Esophagus squamous epithelium (tissue), 5 donors: ENCODE data around the gene HIBADH. TPM values are rescaled to one million over a fixed set of nuclear protein-coding genes. Genes with fewer than 3 reads are reported as not detected.

Source experiments
- DNase-seq: peaks from one replicate; lab custom pipeline; 2025; lab: John Stamatoyannopoulos, UW
- H3K27ac ChIP-seq, 4 donors: fragments of 200-600 bp; sonication (generic); one replicate each; pipeline ENCODE4 v1.5.1; 2016 to 2019; ENCODE audit warnings: mild to moderate bottlenecking in 1 of 4
- H3K27me3 ChIP-seq, 4 donors: fragments of 200-600 bp; sonication (generic); 1 replicate in 3 of 4; 2 replicates in 1 of 4; pipeline versions ENCODE4 v1.5.1 to v1.6.0; 2017 to 2021; ENCODE audit warnings: antibody characterized with exemption in 1 of 4
- H3K36me3 ChIP-seq, 3 donors: fragments of 200-600 bp; sonication (generic); one replicate each; pipeline ENCODE4 v1.5.1; 2016 to 2019
- H3K4me1 ChIP-seq, 3 donors: fragments of 200-600 bp; sonication (generic); one replicate each; pipeline ENCODE4 v1.5.1; 2017 to 2019
- H3K4me3 ChIP-seq, 4 donors: fragments of 200-600 bp; sonication (generic); 1 replicate in 3 of 4; 2 replicates in 1 of 4; pipeline ENCODE4 v1.5.1; 2016 to 2019; ENCODE audit warnings: mild to moderate bottlenecking in 2 of 4, moderate library complexity in 1 of 4
- H3K9me3 ChIP-seq, 3 donors: fragments of 200-600 bp; sonication (generic); one replicate each; pipeline ENCODE4 v1.5.1; 2016 to 2019
- CTCF ChIP-seq, 6 experiments: fragments of 450-650 bp in 4 of 6; fragments of 200-600 bp in 2 of 6; sonication (generic) in 2 of 6; IDR thresholded peaks; one replicate each; pipeline ENCODE4 v1.5.1; 2016 to 2019; ENCODE audit warnings: antibody characterized with exemption in 6 of 6, mild to moderate bottlenecking in 4 of 6, moderate library complexity in 4 of 6
- POLR2A ChIP-seq, 4 donors: fragments of 450-650 bp; IDR thresholded peaks; one replicate each; pipeline ENCODE4 v1.6.1; 2017; ENCODE audit warnings: antibody characterized with exemption in 4 of 4, mild to moderate bottlenecking in 4 of 4, moderate library complexity in 3 of 4
- WGBS, 2 donors: methylation state at CpG; one replicate each; pipeline ENCODE4 v1.1.5; 2018; 5-methylcytosine and 5-hydroxymethylcytosine counted together
- intact Hi-C: fragments of 100-400 bp; cut with DNase I; formaldehyde crosslinking; loops from one replicate; pipeline ENCODE4 v1.15.0; 2022
- total RNA-seq, 4 donors: library from RNA; depleted of rRNA; stranded (reverse); fragments of >200 nt; gene quantifications; one replicate each; pipeline ENCODE4 v1.1.0, GENCODE V29; 2016
- donor health status: DM: yes; HTN: yes; CAD: no.

The HIBADH gene
- total RNA-seq, 4 donors from 2014 or later, result 8.0 to 22.1 (median 14.8) TPM

- TF ChIP-seq CTCF (IDR thresholded peaks at IDR 0.05) (no peak), POLR2A (IDR thresholded peaks at IDR 0.05) (no peak)
- WGBS, 2 donors, result 89 to 96% methylated on average over 1 of the region's 1 CpG
- Histone ChIP-seq H3K4me3 (no peak overlapping the region), H3K36me3 (no peaks in the 10 kb centered on the region), H3K9me3 (no peaks in the 10 kb centered on the region), H3K27me3 (no peaks in the 10 kb centered on the region), H3K27ac (no peak overlapping the region), H3K4me1 (no peaks in the 10 kb centered on the region)
- intact Hi-C loops, result no loop called here
- DNase-seq, result no peak
These were observed 26.5 kb upstream of the HIBADH start for GRCh38 chr7:27689150-27689549.

- H3K9me3 ChIP-seq, result no peaks in the 10 kb centered on the region
- no peak overlapping the region for H3K27ac ChIP-seq
- intact Hi-C loops, result no loop called here
- no peak for DNase-seq
- H3K27me3 ChIP-seq, result no peaks in the 10 kb centered on the region
- WGBS, 2 donors, result 65 to 76% methylated on average over 3 of the region's 3 CpGs
- no peak for TF ChIP-seq POLR2A (IDR thresholded peaks at IDR 0.05)
- no peak for TF ChIP-seq CTCF (IDR thresholded peaks at IDR 0.05)
- no peaks in the 10 kb centered on the region for H3K36me3 ChIP-seq
- H3K4me3 ChIP-seq, result no peak overlapping the region
- no peaks in the 10 kb centered on the region for H3K4me1 ChIP-seq
These were observed 26.0 kb upstream of the HIBADH start for GRCh38 chr7:27688646-27689045.

GRCh38 chr7:27688056-27688455 lies 25.4 kb upstream of the HIBADH start:
- Histone ChIP-seq H3K4me1 (no peaks in the 10 kb centered on the region), H3K9me3 (no peaks in the 10 kb centered on the region), H3K4me3 (no peak overlapping the region), H3K27ac (no peak overlapping the region), H3K36me3 (no peaks in the 10 kb centered on the region), H3K27me3 (no peaks in the 10 kb centered on the region)
- DNase-seq, result no peak
- 88 to 89% methylated on average over 4 of the region's 4 CpGs for WGBS, 2 donors
- no peak for TF ChIP-seq POLR2A (IDR thresholded peaks at IDR 0.05)
- TF ChIP-seq CTCF (IDR thresholded peaks at IDR 0.05), result no peak
- intact Hi-C loops, result no loop called here

- no peaks in the 10 kb centered on the region for H3K27me3 ChIP-seq
- no peak overlapping the region for H3K27ac ChIP-seq
- H3K9me3 ChIP-seq, result no peaks in the 10 kb centered on the region
- intact Hi-C loops, result no loop called here
- H3K4me1 ChIP-seq, result no peaks in the 10 kb centered on the region
- DNase-seq, result no peak
- H3K4me3 ChIP-seq, result no peak overlapping the region
- TF ChIP-seq POLR2A (IDR thresholded peaks at IDR 0.05) (no peak), CTCF (IDR thresholded peaks at IDR 0.05) (no peak)
- H3K36me3 ChIP-seq, result no peaks in the 10 kb centered on the region
These were observed 23.6 kb upstream of the HIBADH start for GRCh38 chr7:27686315-27686714.

GRCh38 chr7:27685893-27686292 lies 23.2 kb upstream of the HIBADH start:
- TF ChIP-seq CTCF (IDR thresholded peaks at IDR 0.05) (no peak), POLR2A (IDR thresholded peaks at IDR 0.05) (no peak)
- DNase-seq, result no peak
- Histone ChIP-seq H3K4me3 (no peak overlapping the region), H3K4me1 (no peaks in the 10 kb centered on the region), H3K9me3 (no peaks in the 10 kb centered on the region), H3K27me3 (no peaks in the 10 kb centered on the region), H3K36me3 (no peaks in the 10 kb centered on the region), H3K27ac (no peak overlapping the region)
- intact Hi-C loops, result no loop called here
- WGBS, 2 donors, result 70 to 80% methylated on average over 2 of the region's 2 CpGs
